Endothelial cell of coronary artery (primary cell): ENCODE data around the gene TOR4A. TPM values are rescaled to one million over a fixed set of nuclear protein-coding genes. Genes with fewer than 3 reads are reported as not detected.

Source experiments
- total RNA-seq: library from RNA; depleted of rRNA; stranded (reverse); fragments of >200 nt; gene quantifications from 2 replicates; pipeline ENCODE4 v1.2.3, GENCODE V29; 2014

The TOR4A gene
- 27.3 and 27.6 TPM in 2 replicates for total RNA-seq

DNA sequence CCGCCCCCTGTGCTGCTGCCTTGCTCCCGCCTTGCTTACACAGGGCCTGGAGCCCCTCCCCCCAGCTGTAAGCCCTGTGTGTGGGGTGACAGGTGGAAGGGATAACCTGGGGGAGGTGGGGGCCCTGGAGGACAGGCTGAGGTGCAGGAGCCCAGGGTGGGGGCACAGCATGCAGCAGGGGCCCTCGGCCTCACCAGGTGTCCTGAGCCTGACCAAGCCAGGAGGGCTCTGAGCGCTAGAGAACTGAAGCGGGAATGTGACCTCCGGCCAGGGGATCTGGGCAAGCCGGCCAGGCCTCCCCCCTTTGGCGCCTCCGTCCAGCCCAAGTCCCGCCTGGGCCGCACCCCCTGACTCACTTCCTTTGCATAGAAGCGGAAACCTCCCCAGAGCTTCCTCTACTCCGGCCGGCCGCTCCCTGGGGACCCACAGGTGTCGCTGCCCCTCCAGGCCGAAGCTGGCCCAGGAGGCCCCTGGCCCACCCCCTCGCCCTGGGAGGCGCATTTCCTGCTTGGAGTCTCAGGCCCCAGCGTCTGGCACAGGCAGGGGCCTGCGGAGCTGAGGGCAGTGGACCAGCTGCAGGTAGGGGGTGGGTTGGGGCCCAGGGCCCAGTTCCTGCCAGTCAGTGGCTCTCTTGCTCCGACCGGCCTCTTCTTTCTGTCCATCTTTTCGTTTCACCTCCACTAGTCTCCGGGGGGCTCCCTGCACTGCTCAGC, at the start of gene TOR4A:
TOR4A (plus strand) TSS at position 398 of the 713 bp plus-strand sequence. CDS start 964 bp downstream, outside the sequence.

GRCh38 chr9:137230705-137231371, 46.7 kb upstream of the TOR4A start, which contains the start of gene SLC34A3:
Gene SLC34A3, plus strand, starts transcription at chr9:137230901. Its CDS starts 802 bp downstream, at chr9:137231703.

GRCh38 chr9:137240841-137241489, 36.6 kb upstream of the TOR4A start, which contains the start of gene TUBB4B:
Gene TUBB4B, plus strand, starts transcription at chr9:137241287. Its CDS starts 74 bp downstream, at chr9:137241361.

DNA sequence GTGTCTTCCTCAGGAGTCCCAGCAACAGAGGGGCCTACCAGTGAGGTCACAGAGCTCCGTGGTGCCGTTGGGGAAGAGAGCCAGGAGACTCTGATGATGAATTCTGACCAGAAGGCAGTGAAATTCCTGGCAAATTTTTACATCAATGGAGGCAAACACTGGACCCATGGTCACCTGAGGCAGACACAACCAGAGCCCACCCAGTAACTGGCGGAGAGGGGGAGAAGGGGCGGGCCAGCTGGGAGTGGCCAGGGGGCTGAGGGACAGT, 26.4 kb upstream of the TOR4A start, which contains the start of gene STPG3:
STPG3 (plus strand) TSS at position 93 of the 268 bp plus-strand sequence; CDS start at position 94, 1 bp downstream.

DNA sequence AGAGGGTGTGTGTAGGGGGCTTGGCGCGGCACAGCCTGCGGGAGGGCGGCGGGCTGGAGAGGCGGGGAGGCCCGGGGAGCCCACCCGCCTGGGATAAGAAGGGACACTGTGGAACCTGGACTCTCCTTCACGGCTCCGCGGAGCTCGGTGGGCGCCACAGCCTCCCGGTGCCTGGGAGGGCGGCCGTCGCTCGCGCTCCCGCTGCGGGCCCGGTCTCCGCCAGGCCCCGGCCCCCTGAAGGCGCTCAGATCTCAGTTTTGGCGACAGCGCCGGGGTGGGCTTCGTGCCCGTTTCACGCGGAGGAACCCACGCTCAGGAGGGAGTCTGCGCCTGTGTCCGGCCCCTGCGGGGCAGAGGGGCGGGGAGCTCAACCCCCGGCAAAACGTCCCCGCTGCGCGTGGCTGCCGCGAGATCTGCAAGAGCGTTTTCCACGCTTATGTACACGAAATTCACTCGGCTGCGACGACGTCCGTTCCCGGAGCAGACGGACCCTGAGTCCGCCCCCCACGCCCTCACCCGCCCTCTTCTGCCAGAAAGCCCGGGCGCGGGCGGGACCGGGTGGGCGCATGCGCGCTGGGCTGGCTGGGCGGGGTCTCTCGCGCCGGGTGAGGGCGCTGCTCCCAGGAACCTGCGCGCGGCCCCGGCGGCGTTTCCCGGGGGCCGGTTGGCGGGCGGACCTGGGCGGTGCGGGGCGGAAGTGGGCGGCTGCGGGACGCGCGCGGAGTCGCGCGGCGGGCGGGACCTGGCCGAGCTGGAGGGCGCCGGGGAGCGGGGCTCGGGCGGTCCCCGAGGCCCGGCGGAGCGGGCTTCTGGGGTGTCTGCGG, 22.7 kb upstream of the TOR4A start, which contains the start of gene NELFB:
NELFB (plus strand) TSS at position 704 of the 824 bp plus-strand sequence.

GRCh38 chr9:137302118-137302448, 24.6 kb downstream of the TOR4A start, which contains the start of gene NRARP:
Gene NRARP, minus strand, starts transcription at chr9:137302271. Its CDS starts 343 bp downstream, at chr9:137301928.

Other genes with a start within 250 kb of the TOR4A start
- 11.0 and 27.3 TPM in 2 replicates for gene ABCA2, start 249.5 kb upstream of the TOR4A start, total RNA-seq
- not detected in 2 replicates for gene FUT7, start 245.6 kb upstream of the TOR4A start, total RNA-seq
- gene NPDC1, start 231.5 kb upstream of the TOR4A start, total RNA-seq = 29.4 and 39.3 TPM in 2 replicates
- not detected in 2 replicates for gene ENTPD2, start 223.7 kb upstream of the TOR4A start, total RNA-seq
- 5.5 and 15.9 TPM in 2 replicates for gene SAPCD2, start 207.2 kb upstream of the TOR4A start, total RNA-seq
- 8.7 and 11.6 TPM in 2 replicates for gene UAP1L1, start 200.2 kb upstream of the TOR4A start, total RNA-seq
- gene MAN1B1, start 190.7 kb upstream of the TOR4A start, total RNA-seq = 54.5 and 71.4 TPM in 2 replicates
- gene DPP7, start 163.0 kb upstream of the TOR4A start, total RNA-seq = 76.0 and 87.4 TPM in 2 replicates
- gene GRIN1, start 138.6 kb upstream of the TOR4A start, total RNA-seq = under 0.01 and 0.09 TPM in 2 replicates
- not detected in 2 replicates for gene LRRC26, start 107.7 kb upstream of the TOR4A start, total RNA-seq
- not detected in 2 replicates for gene TMEM210, start 105.7 kb upstream of the TOR4A start, total RNA-seq
- 21.3 and 26.8 TPM in 2 replicates for gene ANAPC2, start 89.2 kb upstream of the TOR4A start, total RNA-seq
- 108 and 110 TPM in 2 replicates for gene SSNA1, start 89.0 kb upstream of the TOR4A start, total RNA-seq
- gene TPRN, start 77.0 kb upstream of the TOR4A start, total RNA-seq = 4.4 and 5.6 TPM in 2 replicates
- 22.7 and 26.8 TPM in 2 replicates for gene TMEM203, start 72.1 kb upstream of the TOR4A start, total RNA-seq
- gene NDOR1, start 72.0 kb upstream of the TOR4A start, total RNA-seq = 2.7 and 3.7 TPM in 2 replicates
- gene RNF208, start 55.5 kb upstream of the TOR4A start, total RNA-seq = 0.09 and 0.19 TPM in 2 replicates
- gene CYSRT1, start 52.6 kb upstream of the TOR4A start, total RNA-seq = 0.19 and 0.45 TPM in 2 replicates
- gene RNF224, start 50.2 kb upstream of the TOR4A start, total RNA-seq = under 0.01 TPM in 1 of 2 replicates, not detected in the other
- gene SLC34A3, start 46.8 kb upstream of the TOR4A start, total RNA-seq = not detected in 2 replicates
- 208 and 307 TPM in 2 replicates for gene TUBB4B, start 36.4 kb upstream of the TOR4A start, total RNA-seq
- gene STPG3, start 26.4 kb upstream of the TOR4A start, total RNA-seq = not detected in 2 replicates
- gene NELFB, start 22.4 kb upstream of the TOR4A start, total RNA-seq = 63.9 and 65.0 TPM in 2 replicates
- gene NRARP, start 24.5 kb downstream of the TOR4A start, total RNA-seq = 23.3 and 32.2 TPM in 2 replicates
- 11.7 and 19.9 TPM in 2 replicates for gene EXD3, start 145.4 kb downstream of the TOR4A start, total RNA-seq
- gene NOXA1, start 145.7 kb downstream of the TOR4A start, total RNA-seq = 0.18 and 0.56 TPM in 2 replicates
- gene ENTPD8, start 163.6 kb downstream of the TOR4A start, total RNA-seq = under 0.01 TPM in 1 of 2 replicates, not detected in the other
- 16.4 and 23.6 TPM in 2 replicates for gene NSMF, start 181.6 kb downstream of the TOR4A start, total RNA-seq